Stimulated activated CD4-positive, alpha-beta T cell treated with anti-CD3 and anti-CD28 coated beads, Interleukin-4, amount 100 ng/mL, for 4 hours (primary cell): ENCODE measurements around the gene PHRF1.

ENCODE experiments used
- DNase-seq, 2 experiments: peaks; one replicate each; pipeline ENCODE4 v3.0.0-alpha.2; 2020

Gene PHRF1

GRCh38 chr11:557328-558132 lies 18.7 kb upstream of the PHRF1 start:
- no peak for DNase-seq

GRCh38 chr11:558503-558902 lies 17.8 kb upstream of the PHRF1 start:
- no peak for DNase-seq

- DNase-seq, result no peak
Measured at GRCh38 chr11:559020-559620, 17.1 kb upstream of the PHRF1 start.

- DNase-seq, result no peak
Measured at GRCh38 chr11:559712-560304, 16.5 kb upstream of the PHRF1 start.

GRCh38 chr11:560305-561147 lies 15.7 kb upstream of the PHRF1 start, which contains the start of the genes LMNTD2 and RASSF7:
Gene LMNTD2 (minus strand): TSS chr11:560738. CDS start chr11:560716, 22 bp downstream.
Gene RASSF7 (plus strand): TSS chr11:560970. CDS start chr11:561769, 799 bp downstream.
- DNase-seq, result peak; percentile 95 to 97

- no peak for DNase-seq
Measured at GRCh38 chr11:561148-562003, 14.9 kb upstream of the PHRF1 start.

GRCh38 chr11:562046-562645 lies 14.1 kb upstream of the PHRF1 start:
- DNase-seq, result no peak

GRCh38 chr11:563066-563811 lies 13.0 kb upstream of the PHRF1 start:
- no peak for DNase-seq

GRCh38 chr11:563812-564578 lies 12.3 kb upstream of the PHRF1 start:
- DNase-seq, result no peak

- no peak for DNase-seq
Measured at GRCh38 chr11:565921-566509, 10.3 kb upstream of the PHRF1 start.

GRCh38 chr11:567011-567628 lies 9.2 kb upstream of the PHRF1 start:
- no peak for DNase-seq

GRCh38 chr11:567629-568292 lies 8.5 kb upstream of the PHRF1 start:
- no peak for DNase-seq

GRCh38 chr11:568306-569157 lies 7.7 kb upstream of the PHRF1 start:
- peak; percentile 86 to 88 for DNase-seq

GRCh38 chr11:569158-569885 lies 6.9 kb upstream of the PHRF1 start:
- no peak for DNase-seq

GRCh38 chr11:571802-572185 lies 4.5 kb upstream of the PHRF1 start:
- DNase-seq, result no peak

GRCh38 chr11:573146-573759 lies 3.0 kb upstream of the PHRF1 start:
- no peak for DNase-seq
